Colonic mucosa (tissue), 4 donors: ENCODE data around the gene VAT1L. TPM values are rescaled to one million over a fixed set of nuclear protein-coding genes. Genes with fewer than 3 reads are reported as not detected.

Experiments
- DNase-seq: peaks from one replicate; pipeline ENCODE4 v3.0.0-alpha.2; 2020
- H3K27ac ChIP-seq: fragments of 200-600 bp; one replicate; pipeline ENCODE4 v1.8.0; 2021
- H3K27me3 ChIP-seq: fragments of 200-600 bp; one replicate; pipeline ENCODE4 v1.8.0; 2021
- H3K36me3 ChIP-seq: fragments of 200-600 bp; one replicate; pipeline ENCODE4 v1.8.0; 2021
- H3K4me1 ChIP-seq: fragments of 200-600 bp; one replicate; pipeline ENCODE4 v1.8.0; 2021; ENCODE audit warnings: mild to moderate bottlenecking
- H3K4me3 ChIP-seq: fragments of 200-600 bp; one replicate; pipeline ENCODE4 v1.8.0; 2021
- H3K9ac ChIP-seq, 2 donors: one replicate each; pipeline ENCODE4 v1.7.0; 2013; ENCODE audit warnings: control low read depth in 2 of 2, low read depth in 2 of 2, low read length in 2 of 2
- H3K9me3 ChIP-seq: fragments of 200-600 bp; one replicate; pipeline ENCODE4 v1.8.0; 2021
- intact Hi-C: fragments of 100-400 bp; cut with DNase I; formaldehyde crosslinking; loops from one replicate; pipeline ENCODE4 v1.14.1; 2022
- total RNA-seq, 2 donors: library from RNA; stranded (reverse); fragmentation: NEBNext Ultra II Directional in 1 of 2; extraction: Animal tissue kit (Norgen Biotek cat#: 25700) in 1 of 2; gene quantifications; one replicate each; pipeline ENCODE4 v1.2.1, GENCODE V29; 2021
- TF ChIP-seq, protein P1 (sequence below): fragments of 200-600 bp; IDR thresholded peaks from one replicate; pipeline ENCODE4 v1.8.0; 2022; ENCODE audit warnings: antibody characterized with exemption, mild to moderate bottlenecking
- donor health status: healthy.
- donor health status: DM: no; HTN: no; CAD: no.
- donor health status: DM: no; HTN: no; CAD: no.

VAT1L gene
- total RNA-seq, 2 donors from 2014 or later, result 1.4 to 3.3 TPM

DNA sequence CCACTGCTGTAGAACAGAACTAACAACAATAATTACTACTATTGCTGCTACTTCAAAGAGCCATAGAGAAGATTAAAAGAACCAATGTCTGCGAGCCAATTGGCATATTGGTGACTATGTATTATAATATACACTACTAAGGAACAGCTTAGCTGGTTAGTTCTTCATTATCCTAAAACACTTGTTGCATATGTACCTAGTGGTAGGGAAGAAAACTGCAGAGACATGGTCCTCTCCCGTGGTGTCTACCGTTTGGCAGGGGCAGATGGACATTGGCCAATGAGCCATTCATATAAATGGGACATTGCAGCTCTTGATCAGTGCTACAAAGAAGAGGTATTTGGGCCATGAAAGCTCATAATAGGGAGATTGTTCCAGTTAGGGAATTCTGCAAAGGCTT, 187.6 kb downstream of the VAT1L start:
- H3K9me3 ChIP-seq, result no peaks in the 10 kb centered on the region
- H3K4me1 ChIP-seq, result no peaks in the 10 kb centered on the region
- TF ChIP-seq, protein P1, sequence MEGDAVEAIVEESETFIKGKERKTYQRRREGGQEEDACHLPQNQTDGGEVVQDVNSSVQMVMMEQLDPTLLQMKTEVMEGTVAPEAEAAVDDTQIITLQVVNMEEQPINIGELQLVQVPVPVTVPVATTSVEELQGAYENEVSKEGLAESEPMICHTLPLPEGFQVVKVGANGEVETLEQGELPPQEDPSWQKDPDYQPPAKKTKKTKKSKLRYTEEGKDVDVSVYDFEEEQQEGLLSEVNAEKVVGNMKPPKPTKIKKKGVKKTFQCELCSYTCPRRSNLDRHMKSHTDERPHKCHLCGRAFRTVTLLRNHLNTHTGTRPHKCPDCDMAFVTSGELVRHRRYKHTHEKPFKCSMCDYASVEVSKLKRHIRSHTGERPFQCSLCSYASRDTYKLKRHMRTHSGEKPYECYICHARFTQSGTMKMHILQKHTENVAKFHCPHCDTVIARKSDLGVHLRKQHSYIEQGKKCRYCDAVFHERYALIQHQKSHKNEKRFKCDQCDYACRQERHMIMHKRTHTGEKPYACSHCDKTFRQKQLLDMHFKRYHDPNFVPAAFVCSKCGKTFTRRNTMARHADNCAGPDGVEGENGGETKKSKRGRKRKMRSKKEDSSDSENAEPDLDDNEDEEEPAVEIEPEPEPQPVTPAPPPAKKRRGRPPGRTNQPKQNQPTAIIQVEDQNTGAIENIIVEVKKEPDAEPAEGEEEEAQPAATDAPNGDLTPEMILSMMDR, result no peak
- H3K36me3 ChIP-seq, result no peaks in the 10 kb centered on the region
- H3K27me3 ChIP-seq, result no peaks in the 10 kb centered on the region
- no peak overlapping the region for H3K9ac ChIP-seq
- no peak overlapping the region for H3K27ac ChIP-seq
- no peak overlapping the region for H3K4me3 ChIP-seq
- no peak for DNase-seq
- intact Hi-C loops, result no loop called here

DNA sequence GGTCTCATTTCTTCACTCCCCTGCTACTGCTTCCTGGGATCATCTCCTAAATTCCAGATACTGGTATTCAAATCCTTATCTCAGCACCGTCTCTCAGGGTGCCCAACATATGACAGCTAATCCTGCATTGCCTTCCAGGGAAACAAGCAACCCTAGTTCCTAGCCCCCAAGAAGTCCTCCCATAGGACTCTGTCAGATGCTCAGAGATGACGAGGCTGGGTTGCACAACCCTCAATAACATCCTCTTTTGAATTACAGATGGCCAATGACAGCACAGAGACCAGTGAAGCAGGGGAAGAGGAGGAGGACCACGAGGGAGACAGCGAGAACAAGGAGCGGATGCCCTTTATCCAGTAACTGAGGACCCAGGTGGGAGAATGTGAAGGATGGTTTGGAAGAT, 189.0 kb downstream of the VAT1L start:
- no peaks in the 10 kb centered on the region for H3K36me3 ChIP-seq
- no peak overlapping the region for H3K9ac ChIP-seq
- no peak overlapping the region for H3K4me3 ChIP-seq
- H3K4me1 ChIP-seq, result no peaks in the 10 kb centered on the region
- TF ChIP-seq, protein P1, result no peak
- H3K27me3 ChIP-seq, result no peaks in the 10 kb centered on the region
- DNase-seq, result no peak
- intact Hi-C loops, result no loop called here
- no peaks in the 10 kb centered on the region for H3K9me3 ChIP-seq
- no peak overlapping the region for H3K27ac ChIP-seq

DNA sequence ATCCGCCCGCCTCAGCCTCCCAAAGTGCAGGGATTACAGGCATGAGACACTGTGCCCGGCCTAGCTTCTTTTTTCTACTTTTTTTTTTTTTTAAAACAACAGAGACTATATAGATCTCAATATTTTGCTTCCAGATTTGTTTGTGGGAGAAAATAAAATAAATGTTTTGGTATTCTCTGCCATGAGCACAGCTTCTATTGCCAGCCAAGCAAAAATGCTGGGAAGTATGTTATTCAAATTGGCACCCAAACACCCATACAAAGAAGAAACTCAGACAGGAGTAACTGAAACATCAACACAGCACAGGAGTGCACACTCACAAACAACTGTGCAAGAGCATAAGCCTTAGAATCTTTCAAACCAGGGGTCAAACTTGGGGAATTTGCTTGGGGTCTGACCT, 196.7 kb downstream of the VAT1L start:
- H3K36me3 ChIP-seq, result no peaks in the 10 kb centered on the region
- no peaks in the 10 kb centered on the region for H3K4me1 ChIP-seq
- TF ChIP-seq, protein P1, result no peak
- no peaks in the 10 kb centered on the region for H3K9me3 ChIP-seq
- H3K9ac ChIP-seq, result no peak overlapping the region
- no peak overlapping the region for H3K27ac ChIP-seq
- no peaks in the 10 kb centered on the region for H3K27me3 ChIP-seq
- H3K4me3 ChIP-seq, result no peak overlapping the region
- intact Hi-C loops, result no loop called here
- DNase-seq, result no peak

DNA sequence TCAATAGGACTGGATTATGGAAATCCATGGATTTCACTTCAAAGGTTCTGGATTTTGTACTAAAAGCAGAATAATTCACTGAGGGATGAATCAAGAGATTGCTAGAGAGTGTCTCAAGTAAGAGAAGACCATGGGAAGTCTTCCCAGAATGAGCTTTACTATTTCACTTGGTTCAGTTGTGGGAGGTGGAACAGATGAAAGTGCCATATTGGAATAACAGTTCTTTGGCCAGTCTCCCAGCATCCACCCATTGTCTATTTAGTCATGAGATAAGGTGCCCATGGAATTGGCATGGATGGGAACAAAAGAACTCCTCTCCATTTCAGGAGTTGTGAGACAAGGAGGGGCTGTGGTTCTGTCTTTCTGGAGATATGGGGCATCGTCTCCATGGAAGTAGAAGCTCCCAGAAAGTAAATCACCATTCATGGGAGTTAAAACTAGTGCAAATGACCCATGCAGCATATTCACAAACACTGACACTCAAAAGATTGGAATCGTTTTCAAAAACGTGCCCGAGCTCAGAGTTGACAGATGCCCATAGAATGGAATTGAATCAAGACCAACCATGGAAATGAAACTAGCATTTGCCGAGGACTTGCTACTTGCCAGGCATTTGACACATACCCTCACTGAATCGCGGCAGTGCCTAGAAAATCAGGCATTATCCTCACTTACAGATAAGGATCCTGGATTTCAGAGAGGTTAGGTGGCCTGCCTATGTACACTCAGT, 197.8 kb downstream of the VAT1L start:
- TF ChIP-seq, protein P1, result no peak
- no peak overlapping the region for H3K27ac ChIP-seq
- intact Hi-C loops, result no loop called here
- H3K4me1 ChIP-seq, result no peaks in the 10 kb centered on the region
- H3K4me3 ChIP-seq, result no peak overlapping the region
- H3K9ac ChIP-seq, result no peak overlapping the region
- DNase-seq, result no peak
- no peaks in the 10 kb centered on the region for H3K9me3 ChIP-seq
- no peaks in the 10 kb centered on the region for H3K27me3 ChIP-seq
- no peaks in the 10 kb centered on the region for H3K36me3 ChIP-seq

DNA sequence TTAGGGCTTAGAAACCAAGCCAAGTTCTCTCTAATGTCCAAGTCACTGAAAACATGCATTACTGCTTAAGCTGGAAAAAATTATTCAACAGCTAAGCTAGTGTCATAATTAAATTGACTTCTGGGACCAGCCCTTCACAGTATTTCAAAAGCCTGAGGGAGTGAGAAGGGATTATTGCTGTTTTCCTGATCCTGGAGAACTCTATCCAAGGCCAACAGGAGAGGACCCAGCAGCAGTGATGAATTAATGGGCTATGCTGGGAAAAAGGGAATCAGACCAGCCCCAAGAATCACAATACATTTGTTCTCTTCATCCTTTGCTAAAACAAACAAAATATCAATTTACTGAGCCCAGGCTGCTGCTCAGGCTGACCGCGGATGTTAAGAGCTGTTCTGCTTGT, 199.4 kb downstream of the VAT1L start:
- DNase-seq, result no peak
- no peak overlapping the region for H3K27ac ChIP-seq
- no peaks in the 10 kb centered on the region for H3K9me3 ChIP-seq
- H3K9ac ChIP-seq, result no peak overlapping the region
- intact Hi-C loops, result no loop called here
- TF ChIP-seq, protein P1, result no peak
- H3K4me3 ChIP-seq, result no peak overlapping the region
- H3K36me3 ChIP-seq, result no peaks in the 10 kb centered on the region
- no peaks in the 10 kb centered on the region for H3K27me3 ChIP-seq
- no peaks in the 10 kb centered on the region for H3K4me1 ChIP-seq
